G401 (cell line): ENCODE results near the gene SLC19A1. TPM values are rescaled to one million over a fixed set of nuclear protein-coding genes. Genes with fewer than 3 reads are reported as not detected.
A peak's percentile ranks its signal among the peaks of the same experiment; 100 is the strongest.
"Not testable (repeated sequence)": the region's sequence is repeated elsewhere in the genome, so short reads cannot be mapped to it uniquely, and the experiment has no call there.

Experiments used
- DNase-seq: peaks from one replicate; pipeline ENCODE4 v3.0.0-alpha.2; 2015; ENCODE audit warnings: low spot score
- in situ Hi-C: cut with HindIII; loops from 2 replicates; pipeline ENCODE4 v1.10.0; 2016; ENCODE audit warnings: low sequenced_read_pairs, mixed read lengths
- total RNA-seq: library from RNA; depleted of rRNA; stranded (reverse); fragments of >200 nt; shearing (Covaris generic); gene quantifications from 2 replicates; pipeline ENCODE4 v1.2.3, GENCODE V29; 2014

SLC19A1 gene
- total RNA-seq, 1 experiment from 2014 or later = 15.4 TPM

- in situ Hi-C loops = no loop called here
- DNase-seq = no peak
These were observed 30.4 kb downstream of the SLC19A1 start for GRCh38 chr21:45511661-45512431.

GRCh38 chr21:45511007-45511406 lies 31.2 kb downstream of the SLC19A1 start:
- in situ Hi-C loops = no loop called here

GRCh38 chr21:45510466-45510955 lies 31.7 kb downstream of the SLC19A1 start:
- in situ Hi-C loops = no loop called here
- no peak for DNase-seq

More at GRCh38 chr21:45511007-45511406, 31.2 kb downstream of the SLC19A1 start:
- DNase-seq = no peak

- no peak for DNase-seq
- in situ Hi-C loops = no loop called here
These were observed 32.4 kb downstream of the SLC19A1 start for GRCh38 chr21:45509566-45510465.

GRCh38 chr21:45508607-45509565 lies 33.4 kb downstream of the SLC19A1 start:
- in situ Hi-C loops = no loop called here
- no peak for DNase-seq

- no peak for DNase-seq
- in situ Hi-C loops = no loop called here
These were observed 34.2 kb downstream of the SLC19A1 start for GRCh38 chr21:45507888-45508508.

- in situ Hi-C loops = no loop called here
- no peak for DNase-seq
These were observed 34.7 kb downstream of the SLC19A1 start for GRCh38 chr21:45507523-45507875.

GRCh38 chr21:45506836-45507522 lies 35.3 kb downstream of the SLC19A1 start:
- in situ Hi-C loops = no loop called here

GRCh38 chr21:45506241-45506817 lies 35.9 kb downstream of the SLC19A1 start:
- in situ Hi-C loops = no loop called here
- no peak for DNase-seq

More at GRCh38 chr21:45506836-45507522, 35.3 kb downstream of the SLC19A1 start:
- DNase-seq = no peak

GRCh38 chr21:45505416-45506021 lies 36.7 kb downstream of the SLC19A1 start:
- DNase-seq = peak; percentile 35
- in situ Hi-C loops = no loop called here

GRCh38 chr21:45504516-45505415 lies 37.5 kb downstream of the SLC19A1 start:
- no peak for DNase-seq
- in situ Hi-C loops = no loop called here

- in situ Hi-C loops = no loop called here
- DNase-seq = no peak
These were observed 38.2 kb downstream of the SLC19A1 start for GRCh38 chr21:45504021-45504515.

- in situ Hi-C loops, DNase-seq: not testable (repeated sequence)
These were observed 39.0 kb downstream of the SLC19A1 start for GRCh38 chr21:45503226-45503625.

GRCh38 chr21:45502600-45502999 lies 39.6 kb downstream of the SLC19A1 start:
- no peak for DNase-seq
- in situ Hi-C loops = no loop called here

- DNase-seq = no peak
- in situ Hi-C loops = no loop called here
These were observed 40.3 kb downstream of the SLC19A1 start for GRCh38 chr21:45502006-45502345.
